Stimulated activated naive CD4-positive, alpha-beta T cell treated with Interleukin-2 at 50 U/mL for 16 hours (primary cell): ENCODE results near the gene PCOLCE2.

Source experiments
- DNase-seq: peaks from one replicate; lab custom pipeline; 2025; lab: John Stamatoyannopoulos, UW

Gene PCOLCE2

DNA sequence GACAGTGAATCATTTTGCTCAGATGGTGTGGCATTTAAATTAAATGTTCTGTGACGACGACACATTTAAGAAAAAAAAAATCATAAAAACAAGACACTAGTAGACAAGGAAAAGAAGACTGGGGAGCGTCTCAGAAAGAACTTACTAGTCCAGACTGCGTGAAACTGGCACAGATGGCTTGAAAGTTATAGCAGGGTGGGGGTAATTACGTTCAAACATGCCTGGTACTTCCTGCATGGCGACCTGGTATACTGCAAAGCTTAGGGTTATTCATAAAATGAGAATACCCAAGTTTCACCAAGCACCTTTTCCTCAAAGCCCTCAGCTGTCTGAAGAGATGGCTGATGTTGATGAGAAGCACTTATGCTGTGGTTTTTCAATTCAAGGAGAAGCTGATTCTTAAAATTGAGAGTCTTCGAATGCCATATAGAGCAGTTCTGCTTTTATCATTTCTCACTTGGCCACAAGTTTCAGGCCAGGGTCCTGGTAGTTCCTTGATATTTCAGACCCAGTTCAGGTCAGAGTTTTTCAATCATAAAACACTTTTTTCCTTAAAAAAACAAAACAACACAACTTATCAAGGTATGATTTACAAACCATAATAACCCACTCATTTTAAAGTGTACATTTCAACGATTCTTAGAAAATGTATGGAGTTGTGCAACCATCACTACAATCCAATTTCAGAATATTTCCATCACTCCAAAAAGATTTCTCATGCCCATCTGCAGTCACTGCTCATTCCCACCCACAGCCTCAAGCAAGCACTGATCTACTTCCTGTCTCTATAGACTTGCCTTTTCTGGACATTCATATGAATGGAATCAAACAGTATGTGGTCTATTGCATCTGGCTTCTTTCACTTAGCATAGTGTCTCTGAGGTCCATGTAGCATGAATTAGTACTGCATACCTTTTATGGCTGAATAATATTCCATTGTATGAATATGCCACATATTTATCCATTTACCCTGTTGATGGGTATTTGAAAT, 24.7 kb downstream of the PCOLCE2 start:
- DNase-seq = no peak

DNA sequence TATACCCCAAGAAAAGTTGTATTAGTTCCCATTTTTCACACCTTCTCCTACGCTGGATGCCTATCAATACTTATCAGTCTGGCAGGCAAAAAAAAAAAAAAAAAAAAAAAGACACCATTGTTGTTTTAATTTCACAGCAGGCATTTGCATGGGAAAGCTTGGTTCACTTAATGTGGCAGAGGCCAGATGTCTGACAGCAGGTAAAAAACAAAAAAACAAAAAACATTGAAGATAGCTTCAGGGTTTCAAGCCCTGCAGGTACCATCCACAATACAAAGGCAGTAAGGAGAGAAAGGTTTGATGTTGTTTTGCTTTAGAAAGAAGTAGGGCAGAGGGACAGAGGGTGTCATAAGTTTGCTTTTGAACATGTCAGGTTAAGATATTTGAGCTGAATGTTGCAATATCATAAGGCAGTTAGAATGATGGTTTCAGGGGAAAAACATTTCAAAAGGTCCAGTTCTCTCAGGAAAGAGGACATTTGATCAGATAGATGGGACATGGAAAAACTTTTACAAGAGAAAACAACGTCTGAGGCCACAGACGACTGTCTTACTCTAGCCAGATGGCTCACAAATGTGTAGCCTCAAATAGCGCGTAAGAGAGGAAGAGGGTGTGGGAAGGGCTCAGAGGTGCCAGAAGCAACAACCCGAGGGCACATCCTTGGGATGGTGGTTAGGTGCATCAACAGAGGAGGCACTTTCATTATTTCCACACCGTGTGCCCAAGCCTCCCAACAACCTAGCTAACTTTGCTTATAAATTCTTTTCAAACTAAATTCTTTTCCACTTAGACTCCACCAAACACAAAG, 25.7 kb downstream of the PCOLCE2 start:
- no peak for DNase-seq

DNA sequence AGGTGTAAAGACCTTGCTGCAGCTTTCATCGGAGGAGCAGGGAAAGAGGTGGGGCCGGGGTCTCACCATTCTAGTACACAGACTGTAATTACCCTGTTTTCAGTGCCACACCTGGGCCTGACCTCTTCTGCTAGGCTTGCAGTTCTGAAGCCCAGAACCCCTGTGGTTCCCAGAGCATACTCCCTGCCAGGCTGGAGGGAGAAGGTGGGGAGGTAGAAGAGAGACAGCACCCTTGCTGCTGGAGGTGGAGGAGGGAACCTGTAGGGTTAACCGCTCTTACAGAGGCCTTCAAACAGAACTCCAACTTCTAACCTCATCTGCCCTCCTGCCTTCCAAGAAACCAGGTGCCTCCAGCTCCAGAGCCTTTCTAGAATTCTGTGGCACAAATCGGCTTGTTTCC, 27.0 kb downstream of the PCOLCE2 start:
- DNase-seq = no peak

DNA sequence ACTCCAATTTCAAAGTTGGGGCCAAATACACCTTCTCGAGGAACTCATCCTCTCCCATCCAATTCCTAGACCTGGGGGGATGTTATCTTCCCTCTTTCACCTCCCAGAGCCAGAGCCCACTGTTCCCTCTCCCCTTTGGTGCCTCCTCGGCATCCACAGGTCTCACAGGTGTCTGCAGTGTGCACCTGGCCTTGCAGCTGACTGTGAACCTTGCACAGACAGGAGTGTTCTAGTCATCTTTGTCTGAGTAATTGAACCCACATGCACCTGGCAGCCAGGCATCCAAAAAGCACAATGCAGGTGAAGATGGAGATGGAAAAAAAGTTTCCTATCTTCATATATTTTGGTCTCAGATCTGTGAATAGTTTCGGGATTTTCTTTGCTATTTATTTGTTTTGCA, 30.8 kb downstream of the PCOLCE2 start:
- no peak for DNase-seq

DNA sequence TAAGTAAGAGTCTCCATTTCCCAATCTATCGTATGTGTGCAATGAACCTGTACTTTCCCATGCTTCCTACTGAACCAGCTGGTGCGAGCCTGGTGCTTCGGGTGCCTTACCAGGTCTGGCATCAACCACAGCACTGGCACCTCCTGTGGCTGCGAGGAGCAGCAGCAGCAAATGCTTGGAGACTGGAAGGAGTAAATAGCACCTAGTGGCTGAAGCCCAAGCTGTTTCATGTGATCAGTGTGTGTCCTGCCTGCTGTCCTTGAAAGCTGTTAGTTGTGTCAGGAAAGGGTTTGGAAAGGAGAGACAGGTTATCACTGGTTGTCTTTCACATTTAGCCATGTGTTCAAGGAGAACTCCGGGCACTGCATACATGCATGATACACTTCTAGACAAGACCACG, 31.8 kb downstream of the PCOLCE2 start:
- no peak for DNase-seq

DNA sequence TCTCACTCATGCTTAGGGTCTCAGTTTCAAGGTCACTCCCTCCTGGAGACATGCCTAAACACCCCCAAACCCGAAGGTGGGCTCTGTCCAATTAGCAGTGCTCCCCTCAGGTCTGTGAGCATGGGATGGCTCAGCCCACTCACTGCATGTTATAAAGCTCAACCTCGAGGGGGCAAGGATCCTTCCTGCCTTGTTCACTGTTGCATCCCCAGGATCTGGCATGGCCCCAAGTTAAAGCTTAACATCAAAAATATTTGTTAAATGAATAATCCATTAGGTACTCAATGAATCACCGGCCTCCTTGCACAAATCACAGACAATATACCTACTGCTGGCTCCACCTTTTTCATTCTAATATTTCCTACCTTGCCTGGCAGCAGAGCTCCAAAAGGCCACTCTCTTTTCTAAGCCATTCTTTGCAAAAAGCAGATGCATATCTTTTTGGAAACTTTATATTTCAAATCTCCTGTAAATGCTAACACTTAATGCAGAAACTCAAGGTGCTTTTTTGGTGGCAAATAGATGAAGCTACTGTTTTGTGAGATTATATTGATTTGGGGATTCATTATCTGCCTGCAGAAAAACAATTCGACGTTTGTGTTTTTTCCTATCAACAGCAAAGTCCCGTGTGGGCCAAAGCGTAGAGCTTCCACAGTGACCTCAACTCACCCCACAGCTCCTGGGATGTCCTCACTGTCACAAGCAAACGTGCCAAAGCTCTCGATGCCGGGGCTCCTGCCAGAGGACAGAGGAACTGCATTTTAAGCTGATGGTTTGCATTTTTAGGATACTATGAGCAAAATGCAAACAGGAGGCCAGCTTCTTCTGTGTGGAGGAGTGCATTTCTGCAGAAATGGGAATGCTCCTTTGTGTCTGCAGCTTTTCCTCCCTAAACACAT, 35.4 kb downstream of the PCOLCE2 start:
- no peak for DNase-seq

DNA sequence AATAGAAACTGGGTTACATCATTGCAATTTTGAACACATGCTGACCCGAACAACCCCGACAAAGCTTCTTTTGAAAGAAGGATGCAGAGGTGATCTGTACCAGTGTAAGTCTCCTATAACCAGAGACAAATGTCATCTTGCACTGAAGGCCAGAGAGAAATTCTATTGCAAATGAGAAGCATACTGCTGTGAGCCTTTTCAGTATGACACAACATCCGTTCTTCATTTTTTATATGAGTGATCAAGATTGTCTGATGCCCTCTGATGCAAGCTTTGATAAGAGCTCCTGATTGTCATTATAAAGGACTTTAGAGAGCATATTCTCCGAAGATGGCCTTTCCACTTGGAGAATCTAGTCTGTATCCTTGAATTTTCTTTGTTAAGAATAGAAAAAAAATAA, 36.9 kb downstream of the PCOLCE2 start:
- no peak for DNase-seq

DNA sequence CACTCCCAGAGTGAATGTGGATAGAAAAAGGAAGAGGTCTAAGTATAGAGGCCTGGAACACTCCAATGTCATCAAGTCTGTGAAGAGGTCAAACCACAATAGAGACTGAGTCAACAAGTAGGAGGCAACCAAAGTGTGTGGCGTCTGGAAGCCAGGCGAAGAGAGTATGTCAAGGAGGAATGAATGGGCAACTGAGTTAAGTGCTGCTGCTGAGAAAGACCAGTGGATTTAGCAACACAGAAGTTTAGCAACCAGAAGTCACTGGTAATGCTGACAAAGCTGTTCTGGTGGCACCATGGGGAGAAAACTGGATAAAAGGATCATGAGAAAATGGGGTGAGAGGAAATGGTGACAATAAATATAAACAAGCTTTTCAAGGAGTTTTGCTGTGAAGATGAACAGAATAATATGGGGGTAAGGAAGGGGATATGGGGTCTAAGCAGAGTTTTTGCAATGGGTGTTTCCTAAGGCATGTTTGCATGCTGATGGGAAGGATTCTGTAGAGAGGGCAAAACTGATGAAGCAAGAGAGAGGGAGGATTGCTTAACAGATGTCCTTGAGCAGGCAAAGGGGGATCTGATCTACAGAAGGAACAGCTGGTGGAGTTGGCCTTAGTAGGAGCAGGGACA, 38.4 kb downstream of the PCOLCE2 start:
- peak; percentile 1 for DNase-seq

DNA sequence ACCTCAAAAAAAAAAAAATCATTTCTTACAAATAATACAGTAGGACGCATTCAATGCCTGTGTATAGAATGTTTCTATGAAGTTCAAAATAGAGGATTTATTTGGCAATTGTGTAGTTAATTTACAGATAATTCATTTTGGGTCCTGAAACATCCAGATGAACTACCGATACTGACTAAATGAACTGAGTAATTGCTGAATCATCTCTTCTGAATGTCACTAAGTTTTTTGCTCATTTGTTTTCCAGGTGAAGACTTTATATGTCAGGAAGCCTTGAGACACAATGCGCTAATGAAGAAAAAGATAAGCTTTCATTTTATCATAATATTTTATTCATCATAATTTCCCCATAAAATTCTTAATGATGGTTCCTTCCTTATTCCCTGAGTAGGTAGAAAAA, 39.7 kb downstream of the PCOLCE2 start:
- no peak for DNase-seq

DNA sequence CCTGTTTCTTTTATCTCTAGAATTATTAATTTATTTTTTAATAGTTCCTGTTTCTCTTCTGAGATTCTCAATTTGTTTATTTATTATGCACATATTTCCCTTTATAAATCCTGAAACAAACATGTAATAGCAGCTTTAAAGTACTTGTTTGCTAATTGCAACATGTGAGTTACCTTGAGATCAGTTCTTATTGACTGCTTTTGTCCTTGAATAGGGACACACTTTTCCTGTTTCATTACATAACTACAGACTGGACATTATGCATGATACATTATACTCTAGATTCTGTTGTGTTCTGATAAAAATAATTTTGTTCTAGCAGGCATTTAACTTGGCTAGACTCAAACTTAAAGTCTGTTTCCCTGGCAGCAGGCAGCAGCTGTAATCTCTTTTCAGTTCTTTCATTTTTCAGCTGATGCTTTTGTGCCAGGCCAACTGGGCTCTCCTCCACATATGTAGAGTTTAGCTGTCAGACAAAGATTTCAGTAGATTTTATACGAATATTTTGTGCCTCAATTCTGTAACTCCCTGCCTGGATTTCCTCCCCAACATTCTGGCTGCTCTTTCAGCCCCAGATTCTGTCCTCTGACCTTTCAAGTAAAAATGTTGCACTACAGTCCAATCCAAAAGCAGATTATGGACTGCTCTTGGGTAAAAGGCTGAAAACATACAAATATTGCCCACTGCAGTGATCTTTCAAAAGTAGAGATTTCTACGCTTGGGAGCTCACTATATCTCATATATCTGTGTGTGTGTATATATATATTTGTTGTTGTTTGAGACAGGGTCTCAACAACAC, 41.9 kb downstream of the PCOLCE2 start:
- DNase-seq = no peak

DNA sequence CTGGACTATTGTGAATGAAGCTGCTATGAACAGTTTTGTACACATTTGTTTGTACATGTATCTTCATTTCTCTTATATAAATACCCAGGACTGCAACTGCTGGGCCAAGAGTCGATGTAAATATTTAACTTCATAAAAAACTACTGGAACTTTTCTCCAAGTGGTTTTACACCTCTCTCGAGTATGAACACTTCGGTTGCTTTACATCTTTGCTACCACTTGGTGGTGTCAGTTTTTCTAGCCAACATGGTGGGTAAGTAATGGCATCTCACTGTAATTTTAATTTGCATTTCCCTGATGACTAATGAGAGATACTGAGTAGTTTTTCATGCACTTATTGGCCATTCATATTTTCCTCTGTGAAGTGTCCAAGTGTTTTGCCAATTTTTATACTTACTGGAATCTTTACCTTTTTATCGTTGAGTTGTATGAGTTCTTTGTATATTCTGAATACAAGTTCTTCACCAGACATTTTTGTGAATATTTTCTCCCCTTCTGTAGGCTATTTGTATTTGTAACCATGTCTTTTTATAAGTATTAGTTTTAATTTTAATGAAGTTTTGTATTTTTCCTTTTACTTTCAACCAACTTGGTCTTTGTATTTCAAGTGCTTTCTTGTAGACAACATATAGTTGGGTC, 44.4 kb downstream of the PCOLCE2 start:
- DNase-seq = no peak

DNA sequence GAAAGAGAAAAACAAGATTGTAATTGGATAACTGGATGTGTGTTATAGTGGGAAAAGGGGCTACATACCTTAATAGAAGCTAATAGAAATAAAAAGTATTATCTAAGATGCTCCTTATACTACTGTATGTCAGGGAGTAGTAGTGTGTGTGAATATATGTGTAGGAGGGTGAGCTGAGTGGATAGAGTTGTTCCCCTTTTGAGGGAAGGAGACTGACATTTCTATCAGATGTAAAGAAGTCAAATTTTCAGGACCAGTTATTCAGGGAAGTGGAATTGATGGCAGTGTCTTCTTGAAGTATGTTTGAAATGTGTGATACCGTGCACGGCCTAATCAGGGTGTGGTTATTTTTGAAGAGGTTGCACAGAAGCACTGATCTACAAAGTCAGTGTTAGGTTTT, 49.1 kb downstream of the PCOLCE2 start:
- no peak for DNase-seq

DNA sequence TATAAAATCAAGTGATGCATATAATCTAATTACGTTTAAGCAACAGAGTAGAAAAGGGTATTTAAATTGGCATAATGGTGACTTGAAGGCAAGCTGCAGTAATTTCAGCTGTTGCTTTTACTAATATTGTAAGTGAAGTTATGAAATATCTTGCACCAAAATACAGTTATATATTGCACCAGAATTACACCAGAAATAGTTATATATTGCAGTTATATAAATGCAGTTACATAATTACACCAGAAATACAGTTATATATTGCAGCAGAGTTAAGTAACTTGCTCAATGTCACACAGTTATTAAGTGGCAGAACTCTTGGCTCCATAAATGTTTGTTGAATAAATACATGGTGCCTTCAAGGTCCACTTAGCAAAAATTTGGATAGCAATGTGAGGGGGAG, 51.4 kb downstream of the PCOLCE2 start:
- DNase-seq = no peak

DNA sequence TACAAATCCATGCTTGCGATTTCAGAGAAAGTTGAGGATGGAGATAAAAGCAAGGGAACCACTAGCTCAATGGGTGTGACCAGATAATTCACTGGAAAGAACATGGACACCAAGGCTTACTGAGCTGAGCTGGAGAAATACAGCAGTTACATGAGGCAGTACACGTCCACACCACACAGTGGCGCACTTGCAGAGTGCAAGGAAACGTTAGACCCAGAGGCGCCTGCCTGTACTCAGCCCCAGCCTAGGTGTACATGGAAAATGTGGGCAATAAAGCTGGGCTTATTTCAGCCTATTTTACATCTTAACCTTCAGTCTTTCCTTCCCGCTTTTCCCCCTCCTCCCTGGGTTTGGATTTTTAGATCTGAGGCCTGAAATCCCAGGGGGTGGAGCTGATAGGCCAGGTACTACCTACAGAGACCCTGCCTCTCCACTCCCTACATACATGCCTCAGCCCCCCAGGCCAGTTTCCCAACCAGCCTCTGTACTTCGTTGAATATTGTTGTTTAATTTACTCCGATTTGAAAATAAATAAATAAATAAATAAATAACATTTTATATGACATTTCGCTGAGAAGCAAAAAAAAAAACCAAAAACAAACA, 60.1 kb downstream of the PCOLCE2 start:
- peak; percentile 36 for DNase-seq

DNA sequence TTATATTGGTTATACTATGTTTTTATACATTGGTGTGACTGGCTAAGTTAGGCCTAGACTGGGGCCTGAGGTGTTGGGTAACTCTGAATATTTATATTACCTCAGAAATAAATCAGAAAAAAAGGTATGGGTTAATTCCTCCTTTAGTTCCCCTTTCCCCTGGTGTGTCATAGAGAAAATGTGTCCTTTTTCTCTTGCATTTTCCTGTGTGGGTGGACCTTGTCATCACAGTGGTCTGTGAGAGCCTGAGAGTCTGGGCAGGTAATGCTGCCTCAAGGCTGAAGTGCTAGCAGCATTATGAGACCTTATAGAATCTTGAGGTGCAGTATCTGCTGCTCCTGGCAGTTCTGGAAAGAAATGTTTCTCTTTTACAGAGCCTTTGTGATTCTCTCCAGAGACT, 69.7 kb downstream of the PCOLCE2 start:
- no peak for DNase-seq

DNA sequence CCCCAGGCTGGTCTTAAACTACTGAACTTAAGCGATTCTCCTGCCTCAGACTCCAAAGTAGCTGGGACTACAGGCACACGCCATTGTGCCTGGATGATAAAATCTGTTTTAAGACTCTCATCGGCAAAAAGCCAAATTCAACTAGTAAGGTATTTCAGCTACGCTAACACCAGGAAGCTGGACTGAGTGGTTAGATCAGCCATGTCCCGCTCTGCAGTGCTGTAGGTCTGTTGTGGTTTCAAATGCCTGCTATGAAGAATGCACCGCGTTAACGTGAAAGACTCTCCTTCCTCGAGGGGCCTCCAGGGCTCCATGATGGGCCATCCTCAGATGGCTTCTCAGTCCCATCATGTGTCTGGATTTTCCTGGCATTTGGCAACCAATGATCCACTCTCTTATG, 70.2 kb downstream of the PCOLCE2 start:
- DNase-seq = no peak

DNA sequence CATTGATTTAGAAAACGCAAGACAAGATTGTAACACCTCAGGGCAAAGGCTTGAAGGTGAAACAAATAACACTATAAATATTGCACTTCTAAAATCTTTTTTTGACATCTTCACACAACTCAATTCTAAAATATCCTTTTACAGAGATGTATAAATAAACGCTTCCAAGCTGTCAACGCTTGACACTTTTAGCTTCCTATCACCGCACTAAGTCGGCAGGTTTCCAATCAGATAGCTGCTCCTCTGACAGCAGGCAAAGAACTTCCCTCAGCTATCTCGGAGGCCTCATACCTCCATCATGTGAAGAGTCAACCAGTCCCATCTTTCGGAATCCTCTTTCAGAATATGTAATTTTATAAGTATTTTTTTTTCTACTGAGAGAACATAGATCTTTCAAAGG, 71.0 kb downstream of the PCOLCE2 start:
- no peak for DNase-seq

DNA sequence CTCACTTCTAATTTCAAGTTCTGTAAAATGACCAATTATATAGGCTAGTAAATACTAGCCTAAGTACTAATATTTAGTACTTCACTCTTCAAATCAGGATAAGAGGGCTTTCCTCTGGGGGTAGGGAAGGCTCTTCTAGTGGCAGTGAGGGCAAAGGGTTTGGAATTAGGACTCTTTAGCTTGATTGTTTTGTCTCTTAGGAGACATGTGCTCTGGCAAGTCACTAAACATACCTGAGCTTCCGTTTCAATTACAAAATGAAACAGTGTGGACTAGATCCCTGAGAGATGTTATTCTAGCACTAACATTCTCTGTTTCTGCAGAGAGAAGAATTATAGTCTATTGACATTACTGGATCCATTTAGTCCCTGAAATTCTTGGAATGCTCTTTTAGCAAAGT, 71.5 kb downstream of the PCOLCE2 start:
- no peak for DNase-seq

DNA sequence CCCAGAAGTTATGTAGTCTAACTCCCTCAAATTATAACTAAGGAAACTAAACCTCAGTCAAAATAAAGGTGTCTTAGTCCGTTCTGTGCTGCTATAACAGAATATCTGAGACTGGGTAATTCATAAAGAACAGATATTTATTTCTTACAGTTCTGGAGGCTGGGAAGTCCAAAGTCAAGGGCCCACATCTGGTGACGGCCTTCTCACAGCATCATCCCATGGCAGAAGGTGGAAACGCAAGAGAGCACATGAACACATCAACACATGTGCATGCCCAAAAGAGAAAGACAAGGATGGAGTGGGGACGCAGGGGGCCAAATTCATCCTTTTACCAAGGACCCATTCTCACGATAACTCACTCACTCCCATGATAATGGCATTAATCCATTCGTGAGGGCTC, 73.1 kb downstream of the PCOLCE2 start:
- DNase-seq = no peak

DNA sequence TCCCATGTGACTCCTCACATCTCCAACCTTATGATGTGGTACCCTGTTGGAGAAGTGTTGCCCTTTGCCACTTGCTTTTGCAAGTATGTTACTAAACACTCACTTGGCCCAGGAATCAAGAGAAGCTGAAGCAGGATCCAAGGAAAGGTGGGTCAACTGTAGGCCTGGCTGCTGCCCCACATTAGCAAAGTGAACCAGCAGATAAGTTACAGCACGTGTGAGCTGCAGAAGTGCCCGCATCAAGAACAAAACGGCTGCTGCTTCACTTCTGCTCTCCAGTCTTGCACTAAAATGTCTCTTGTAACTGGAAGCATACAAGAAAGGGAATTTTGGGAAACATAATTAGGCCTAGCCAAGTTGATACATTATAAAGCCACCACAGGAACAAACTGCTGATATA, 79.6 kb downstream of the PCOLCE2 start:
- DNase-seq = no peak
